Measurements from ENCODE around the gene PDHA1. TPM values are rescaled to one million over a fixed set of nuclear protein-coding genes. Genes with fewer than 3 reads are reported as not detected.
A peak's percentile ranks its signal among the peaks of the same experiment; 100 is the strongest.

PDHA1 gene
- total and polyA plus RNA-seq, 4 experiments from 2014 or later, result 75.4 to 124 (median 98.0) TPM

- peak overlapping the region in 1 of 8 donors; percentile 89 for H3K4me3 Mint-ChIP-seq
- intact Hi-C loops (cut with micrococcal nuclease), result no loop called here
- peaks cover 0 to 6% of the 10 kb centered on the region in 2 donors for H3K36me3 Mint-ChIP-seq
- H3K9me3 Mint-ChIP-seq, result no peaks in the 10 kb centered on the region
- no peak overlapping the region for H3K27ac ChIP-seq (ENCODE audit: low read depth, low read length)
- no peaks in the 10 kb centered on the region for H3K36me3 ChIP-seq (ENCODE audit: insufficient read depth, low read length)
- no peaks in the 10 kb centered on the region for H3K27me3 Mint-ChIP-seq
- H3K27me3 ChIP-seq (ENCODE audit: insufficient read depth, low read length), result no peaks in the 10 kb centered on the region
- peaks cover 19% of the 10 kb centered on the region for H3K4me1 ChIP-seq (ENCODE audit: insufficient read depth, low read length)
- DNase-seq, result no peak
- no peaks in the 10 kb centered on the region for H3K9me3 ChIP-seq (ENCODE audit: control insufficient read depth in 1 of 2, low read length in 2 of 2)
- H3K27ac Mint-ChIP-seq, result peak overlapping the region in 2 of 7 donors; percentile 43 to 57
- ChIA-PET CTCF (ENCODE audit: partially characterized antibody) (interaction anchor here (1.4 kb wide), 1 partner anchor 8 kb away, joined by 7 read pairs; no protein-coding TSS in a partner anchor), POLR2A (ENCODE audit: partially characterized antibody) (no interaction called here)
- no peak overlapping the region for H3K4me3 ChIP-seq (ENCODE audit: low read length in 2 of 2)
- H3K4me1 Mint-ChIP-seq, result peaks cover 3 to 16% (median 11%) of the 10 kb centered on the region in 4 donors
Observed at GRCh38 chrX:19342331-19342906, 1.3 kb upstream of the PDHA1 start.

GRCh38 chrX:19343085-19343534 is 617 bp upstream of the PDHA1 start:
- CTCF ChIA-PET (ENCODE audit: partially characterized antibody), result interaction anchor here (1.4 kb wide), 1 partner anchor 9 kb away, joined by 7 read pairs; no protein-coding TSS in a partner anchor
- H3K27ac ChIP-seq (ENCODE audit: low read depth, low read length), result peak overlapping the region; percentile 47
- H3K4me3 Mint-ChIP-seq, result peak overlapping the region; percentile 86 to 92 (median 88)

GRCh38 chrX:19344661-19345060 is 934 bp downstream of the PDHA1 start:
- no peaks in the 10 kb centered on the region for H3K27me3 Mint-ChIP-seq
- ChIA-PET CTCF (ENCODE audit: partially characterized antibody) (no interaction called here), POLR2A (ENCODE audit: partially characterized antibody) (interaction anchor here (0.6 kb wide), 1 partner anchor 25 kb away, joined by 3 read pairs; no protein-coding TSS in a partner anchor)
- H3K4me3 Mint-ChIP-seq, result peak overlapping the region; percentile 86 to 92 (median 88)
- peak overlapping the region; percentile 83 for H3K27ac ChIP-seq (ENCODE audit: low read depth, low read length)
- H3K27ac Mint-ChIP-seq, result peak overlapping the region in 6 of 7 donors; percentile 44 to 92 (median 74)
- H3K36me3 Mint-ChIP-seq, result peaks cover 0 to 11% of the 10 kb centered on the region in 2 donors
- H3K9me3 ChIP-seq (ENCODE audit: control insufficient read depth in 1 of 2, low read length in 2 of 2), result no peaks in the 10 kb centered on the region
- H3K9me3 Mint-ChIP-seq, result no peaks in the 10 kb centered on the region
- peaks cover 1% of the 10 kb centered on the region for H3K36me3 ChIP-seq (ENCODE audit: insufficient read depth, low read length)
- H3K4me1 ChIP-seq (ENCODE audit: insufficient read depth, low read length), result peaks cover 19% of the 10 kb centered on the region
- peak overlapping the region; percentile 44 to 63 for H3K4me3 ChIP-seq (ENCODE audit: low read length in 2 of 2)
- no peaks in the 10 kb centered on the region for H3K27me3 ChIP-seq (ENCODE audit: insufficient read depth, low read length)
- intact Hi-C loops (cut with micrococcal nuclease), result no loop called here
- no peak for DNase-seq
- H3K4me1 Mint-ChIP-seq, result peaks cover 10 to 21% (median 12%) of the 10 kb centered on the region in 4 donors

More at GRCh38 chrX:19343085-19343534, 617 bp upstream of the PDHA1 start:
- no peaks in the 10 kb centered on the region for H3K9me3 ChIP-seq (ENCODE audit: control insufficient read depth in 1 of 2, low read length in 2 of 2)
- Mint-ChIP-seq H3K27ac (peak overlapping the region; percentile 84 to 93 (median 92)), H3K9me3 (no peaks in the 10 kb centered on the region), H3K27me3 (no peaks in the 10 kb centered on the region), H3K36me3 (peaks cover 0 to 10% of the 10 kb centered on the region in 2 donors), H3K4me1 (peaks cover 8 to 21% (median 12%) of the 10 kb centered on the region in 4 donors)
- peak overlapping the region in 1 of 2 donors; percentile 63 for H3K4me3 ChIP-seq (ENCODE audit: low read length in 2 of 2)
- no peaks in the 10 kb centered on the region for H3K27me3 ChIP-seq (ENCODE audit: insufficient read depth, low read length)
- intact Hi-C loops (cut with micrococcal nuclease), result loop anchor here (1.0 kb wide), 3 partner anchors 359 to 1606 kb away; partner anchors contain the start of genes CDKL5, PHKA2 and SCML1
- POLR2A ChIA-PET (ENCODE audit: partially characterized antibody), result no interaction called here
- H3K4me1 ChIP-seq (ENCODE audit: insufficient read depth, low read length), result peaks cover 19% of the 10 kb centered on the region
- no peaks in the 10 kb centered on the region for H3K36me3 ChIP-seq (ENCODE audit: insufficient read depth, low read length)
- DNase-seq, result no peak

GRCh38 chrX:19347916-19348315 is 4.2 kb downstream of the PDHA1 start:
- intact Hi-C loops (cut with micrococcal nuclease), result no loop called here
- H3K36me3 ChIP-seq (ENCODE audit: insufficient read depth, low read length), result peaks cover 15% of the 10 kb centered on the region
- CTCF ChIA-PET (ENCODE audit: partially characterized antibody), result no interaction called here
- no peak overlapping the region for H3K27ac Mint-ChIP-seq
- no peaks in the 10 kb centered on the region for H3K27me3 ChIP-seq (ENCODE audit: insufficient read depth, low read length)
- H3K4me3 ChIP-seq (ENCODE audit: low read length in 2 of 2), result no peak overlapping the region
- no peaks in the 10 kb centered on the region for H3K27me3 Mint-ChIP-seq
- peaks cover 29% of the 10 kb centered on the region for H3K4me1 ChIP-seq (ENCODE audit: insufficient read depth, low read length)
- H3K4me3 Mint-ChIP-seq, result no peak overlapping the region
- no peak overlapping the region for H3K27ac ChIP-seq (ENCODE audit: low read depth, low read length)
- POLR2A ChIA-PET (ENCODE audit: partially characterized antibody), result no interaction called here
- H3K9me3 ChIP-seq (ENCODE audit: control insufficient read depth in 1 of 2, low read length in 2 of 2), result no peaks in the 10 kb centered on the region
- no peak for DNase-seq
- peaks cover 14 to 32% (median 19%) of the 10 kb centered on the region in 4 donors for H3K4me1 Mint-ChIP-seq
- H3K36me3 Mint-ChIP-seq, result peaks cover 7 to 32% of the 10 kb centered on the region in 2 donors
- peaks cover 0 to 2% (median 0%) of the 10 kb centered on the region in 8 donors for H3K9me3 Mint-ChIP-seq

GRCh38 chrX:19349264-19349663 is 5.5 kb downstream of the PDHA1 start:
- no peaks in the 10 kb centered on the region for H3K27me3 Mint-ChIP-seq
- Histone ChIP-seq H3K36me3 (ENCODE audit: insufficient read depth, low read length) (peaks cover 21% of the 10 kb centered on the region), H3K9me3 (ENCODE audit: control insufficient read depth in 1 of 2, low read length in 2 of 2) (no peaks in the 10 kb centered on the region), H3K27me3 (ENCODE audit: insufficient read depth, low read length) (no peaks in the 10 kb centered on the region), H3K27ac (ENCODE audit: low read depth, low read length) (no peak overlapping the region), H3K4me1 (ENCODE audit: insufficient read depth, low read length) (peaks cover 24% of the 10 kb centered on the region), H3K4me3 (ENCODE audit: low read length in 2 of 2) (no peak overlapping the region)
- H3K4me3 Mint-ChIP-seq, result no peak overlapping the region
- H3K4me1 Mint-ChIP-seq, result peaks cover 14 to 21% (median 16%) of the 10 kb centered on the region in 4 donors
- CTCF ChIA-PET (ENCODE audit: partially characterized antibody), result no interaction called here
- no peak overlapping the region for H3K27ac Mint-ChIP-seq
- H3K36me3 Mint-ChIP-seq, result peaks cover 9 to 33% of the 10 kb centered on the region in 2 donors
- POLR2A ChIA-PET (ENCODE audit: partially characterized antibody), result no interaction called here
- no peak for DNase-seq
- intact Hi-C loops (cut with micrococcal nuclease), result no loop called here
- peaks cover 0 to 2% (median 0%) of the 10 kb centered on the region in 8 donors for H3K9me3 Mint-ChIP-seq

- POLR2A ChIA-PET (ENCODE audit: partially characterized antibody), result no interaction called here
- H3K4me1 Mint-ChIP-seq, result peaks cover 11 to 18% (median 14%) of the 10 kb centered on the region in 4 donors
Observed at GRCh38 chrX:19350941-19351384, 7.2 kb downstream of the PDHA1 start.

GRCh38 chrX:19354625-19355024 is 10.9 kb downstream of the PDHA1 start:
- intact Hi-C loops (cut with micrococcal nuclease), result no loop called here
- Mint-ChIP-seq H3K27me3 (no peaks in the 10 kb centered on the region), H3K4me1 (peaks cover 4 to 13% (median 9%) of the 10 kb centered on the region in 4 donors), H3K4me3 (no peak overlapping the region), H3K9me3 (peaks cover 0 to 2% (median 0%) of the 10 kb centered on the region in 8 donors), H3K36me3 (peaks cover 20 to 68% of the 10 kb centered on the region in 2 donors), H3K27ac (no peak overlapping the region)
- Histone ChIP-seq H3K36me3 (ENCODE audit: insufficient read depth, low read length) (peaks cover 55% of the 10 kb centered on the region), H3K4me3 (ENCODE audit: low read length in 2 of 2) (no peak overlapping the region), H3K4me1 (ENCODE audit: insufficient read depth, low read length) (peaks cover 10% of the 10 kb centered on the region), H3K9me3 (ENCODE audit: control insufficient read depth in 1 of 2, low read length in 2 of 2) (no peaks in the 10 kb centered on the region), H3K27ac (ENCODE audit: low read depth, low read length) (no peak overlapping the region), H3K27me3 (ENCODE audit: insufficient read depth, low read length) (no peaks in the 10 kb centered on the region)
- no peak for DNase-seq
- ChIA-PET POLR2A (ENCODE audit: partially characterized antibody) (no interaction called here), CTCF (ENCODE audit: partially characterized antibody) (interaction anchor here (0.6 kb wide), 1 partner anchor 706 kb away, joined by 7 read pairs; no protein-coding TSS in a partner anchor)

More at GRCh38 chrX:19350941-19351384, 7.2 kb downstream of the PDHA1 start:
- Histone ChIP-seq H3K4me3 (ENCODE audit: low read length in 2 of 2) (no peak overlapping the region), H3K9me3 (ENCODE audit: control insufficient read depth in 1 of 2, low read length in 2 of 2) (no peaks in the 10 kb centered on the region), H3K36me3 (ENCODE audit: insufficient read depth, low read length) (peaks cover 34% of the 10 kb centered on the region), H3K4me1 (ENCODE audit: insufficient read depth, low read length) (peaks cover 10% of the 10 kb centered on the region), H3K27me3 (ENCODE audit: insufficient read depth, low read length) (no peaks in the 10 kb centered on the region), H3K27ac (ENCODE audit: low read depth, low read length) (no peak overlapping the region)
- peak overlapping the region in 2 of 8 donors; percentile 15 to 46 for H3K4me3 Mint-ChIP-seq
- DNase-seq, result peak in 1 of 5 donors; percentile 3
- CTCF ChIA-PET (ENCODE audit: partially characterized antibody), result no interaction called here
- peaks cover 9 to 44% of the 10 kb centered on the region in 2 donors for H3K36me3 Mint-ChIP-seq
- intact Hi-C loops (cut with micrococcal nuclease), result no loop called here
- peak overlapping the region; percentile 59 to 90 (median 72) for H3K27ac Mint-ChIP-seq
- no peaks in the 10 kb centered on the region for H3K27me3 Mint-ChIP-seq
- H3K9me3 Mint-ChIP-seq, result peaks cover 0 to 2% (median 0%) of the 10 kb centered on the region in 8 donors
